GM23338 (cell line): ENCODE measurements around the gene MELK. TPM values are rescaled to one million over a fixed set of nuclear protein-coding genes. Genes with fewer than 3 reads are reported as not detected.

Source experiments
- ATAC-seq: fragments of 200-7000 bp; cut with Tn5 transposase; 3 replicates; pipeline ENCODE4 v1.9.1; 2020
- DNase-seq: peaks from one replicate; pipeline ENCODE4 v3.0.0-alpha.2; 2015; ENCODE audit warnings: low spot score
- H2AFZ ChIP-seq: fragments of 200-600 bp; sonication (generic); 2 replicates; pipeline ENCODE4 v1.8.0; 2016; ENCODE audit warnings: antibody characterized with exemption, mild to moderate bottlenecking, moderate library complexity
- H3F3A ChIP-seq: fragments of 200-600 bp; sonication (generic); replicated peaks from 2 replicates; pipeline ENCODE4 v1.8.0; 2017; ENCODE audit warnings: antibody characterized with exemption, mixed run types, low read depth
- H3K27ac ChIP-seq: fragments of 200-600 bp; sonication (generic); 2 replicates; pipeline ENCODE4 v1.6.1; 2016; ENCODE audit warnings: low read depth
- H3K27me3 ChIP-seq: fragments of 200-600 bp; sonication (generic); 2 replicates; pipeline ENCODE4 v1.8.0; 2016; ENCODE audit warnings: mild to moderate bottlenecking, mixed run types, moderate library complexity; ENCODE audit not compliant: insufficient read depth
- H3K36me3 ChIP-seq: fragments of 200-600 bp; sonication (generic); 2 replicates; pipeline ENCODE4 v1.8.0; 2016; ENCODE audit warnings: mild to moderate bottlenecking; ENCODE audit not compliant: insufficient read depth
- H3K4me1 ChIP-seq: fragments of 200-600 bp; sonication (generic); 2 replicates; pipeline ENCODE4 v1.8.0; 2016; ENCODE audit warnings: mild to moderate bottlenecking, moderate library complexity; ENCODE audit not compliant: insufficient read depth
- H3K4me2 ChIP-seq: fragments of 200-600 bp; sonication (generic); 2 replicates; pipeline ENCODE4 v1.7.1; 2017; ENCODE audit warnings: mixed run types
- H3K4me3 ChIP-seq: fragments of 200-600 bp; sonication (generic); 2 replicates; pipeline ENCODE4 v1.6.1; 2016; ENCODE audit warnings: mixed run types
- H3K79me2 ChIP-seq: fragments of 200-600 bp; sonication (generic); replicated peaks from 2 replicates; pipeline ENCODE4 v1.8.0; 2017; ENCODE audit warnings: mild to moderate bottlenecking; ENCODE audit not compliant: insufficient read depth
- H3K9me2 ChIP-seq: fragments of 200-600 bp; sonication (generic); 2 replicates; pipeline ENCODE4 v1.8.0; 2017; ENCODE audit not compliant: insufficient read depth
- H4K20me1 ChIP-seq: fragments of 200-600 bp; sonication (generic); replicated peaks from 2 replicates; pipeline ENCODE4 v1.8.0; 2017; ENCODE audit warnings: mild to moderate bottlenecking; ENCODE audit not compliant: insufficient read depth
- H3K27ac Mint-ChIP-seq: 2 replicates; pipeline ENCODE4 v1.8.0; 2020; ENCODE audit warnings: inconsistent platforms, mild to moderate bottlenecking, moderate library complexity, mixed read lengths
- H3K27me3 Mint-ChIP-seq: 3 replicates; pipeline ENCODE4 v1.8.0; 2022; ENCODE audit warnings: low read depth, mild to moderate bottlenecking, moderate library complexity, mixed read lengths, inconsistent platforms; ENCODE audit not compliant: insufficient read depth, poor library complexity
- H3K36me3 Mint-ChIP-seq: 3 replicates; pipeline ENCODE4 v1.8.0; 2021; ENCODE audit warnings: low read depth, mild to moderate bottlenecking, inconsistent platforms, moderate library complexity, mixed read lengths
- H3K4me1 Mint-ChIP-seq: 3 replicates; pipeline ENCODE4 v1.8.0; 2020; ENCODE audit warnings: mild to moderate bottlenecking, inconsistent platforms, mixed read lengths
- H3K4me3 Mint-ChIP-seq: 3 replicates; pipeline ENCODE4 v1.8.0; 2021; ENCODE audit warnings: moderate library complexity, mild to moderate bottlenecking, inconsistent platforms, mixed read lengths
- H3K9me3 Mint-ChIP-seq: 3 replicates; pipeline ENCODE4 v1.8.0; 2020; ENCODE audit warnings: moderate library complexity, mild to moderate bottlenecking, inconsistent platforms, mixed read lengths
- CTCF ChIP-seq, 2 experiments: fragments of 200-600 bp in 1 of 2; sonication (generic) in 1 of 2; conservative IDR thresholded peaks; 2 replicates each; pipeline versions ENCODE4 v1.5.1 to v1.6.1; 2016 to 2017; ENCODE audit warnings: antibody characterized with exemption in 2 of 2, low read depth in 2 of 2, mild to moderate bottlenecking in 2 of 2, moderate library complexity in 1 of 2
- EZH2 ChIP-seq: fragments of 200-600 bp; sonication (generic); IDR thresholded peaks from one replicate; pipeline ENCODE4 v1.8.0; 2017; ENCODE audit warnings: antibody characterized with exemption, mild to moderate bottlenecking, low read depth; ENCODE audit not compliant: unreplicated experiment
- EZH2phosphoT487 ChIP-seq: fragments of 200-600 bp; sonication (generic); IDR thresholded peaks from one replicate; pipeline ENCODE4 v1.8.1; 2018; ENCODE audit warnings: antibody characterized with exemption; ENCODE audit not compliant: unreplicated experiment
- JUNB ChIP-seq: IDR thresholded peaks from one replicate; pipeline ENCODE4 v1.6.1; 2016; ENCODE audit warnings: antibody characterized with exemption; ENCODE audit not compliant: unreplicated experiment
- REST ChIP-seq: IDR thresholded peaks from one replicate; pipeline ENCODE4 v1.6.1; 2018; ENCODE audit warnings: antibody characterized with exemption; ENCODE audit not compliant: unreplicated experiment
- ZNF114 ChIP-seq: fragments of 250-450 bp; sonication (Bioruptor Pico); IDR thresholded peaks from 2 replicates; pipeline ENCODE4 v1.5.0; 2020; ENCODE audit warnings: mild to moderate bottlenecking, moderate library complexity
- ZNF331 ChIP-seq: fragments of 250-450 bp; sonication (Bioruptor Pico); IDR thresholded peaks from 2 replicates; pipeline ENCODE4 v1.5.0; 2020; ENCODE audit warnings: low read depth, mild to moderate bottlenecking, moderate library complexity
- polyA plus RNA-seq: library from polyadenylated mRNA; unstranded; fragments of >200 nt; fragmentation: Nextera tagmentation; extraction: Ambion mirVana; gene quantifications from 2 replicates; pipeline ENCODE4 v1.2.1, GENCODE V29; 2016
- total RNA-seq: library from RNA; depleted of rRNA; stranded (reverse); fragments of >200 nt; shearing (Covaris generic); gene quantifications from 2 replicates; pipeline ENCODE4 v1.2.3, GENCODE V29; 2014

Gene MELK
- total and polyA plus RNA-seq, 2 experiments from 2014 or later, result 37.2 to 55.7 TPM

DNA sequence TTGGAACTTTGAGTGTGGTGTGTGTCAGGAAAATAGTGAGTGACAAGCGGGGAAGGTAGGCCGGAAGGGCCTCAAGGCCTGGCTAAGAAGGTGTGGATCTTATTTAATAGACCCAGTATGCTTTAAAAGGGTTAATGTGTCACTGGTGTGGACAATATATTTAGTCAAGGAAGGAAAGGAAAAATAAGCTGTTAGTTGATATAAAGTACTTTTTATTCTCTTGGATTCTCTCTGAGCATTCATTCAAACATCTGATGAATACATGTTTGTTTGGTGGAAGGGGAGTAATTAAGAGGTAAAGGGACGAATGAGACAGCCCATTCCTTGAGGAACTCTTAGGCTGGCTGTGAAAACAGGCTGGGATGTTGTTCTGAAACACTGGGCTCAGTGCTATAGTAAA, 98.9 kb downstream of the MELK start (continued):
- TF ChIP-seq ZNF331 (CRISPR knock-in tag), result no peak
- TF ChIP-seq ZNF114 (CRISPR knock-in tag), result no peak
- TF ChIP-seq EZH2phosphoT487, result no peak
- no peak for TF ChIP-seq EZH2
- no peak for TF ChIP-seq REST
- TF ChIP-seq JUNB, result no peak
- no peak for TF ChIP-seq CTCF (conservative IDR thresholded peaks at IDR 0.05; ENCODE audit: low read depth in 2 of 2)

- H2AFZ ChIP-seq, result no peak overlapping the region
Observed at GRCh38 chr9:36676091-36676490, 103.4 kb downstream of the MELK start.

More at GRCh38 chr9:36676091-36676490, 103.4 kb downstream of the MELK start:
- 0 out of 2 replicates have a peak, but pooled peaks cover 2% of the 10 kb centered on the region for H4K20me1 ChIP-seq
- H3K4me1 ChIP-seq, result no peaks in the 10 kb centered on the region
- no peak for TF ChIP-seq ZNF114 (CRISPR knock-in tag)
- no peak for TF ChIP-seq JUNB
- H3K27me3 ChIP-seq, result no peaks in the 10 kb centered on the region
- no peaks in the 10 kb centered on the region for H3F3A ChIP-seq
- peaks cover 6% of the 10 kb centered on the region; the same call in 2 of the 3 replicates for H3K9me3 Mint-ChIP-seq
- H3K27me3 Mint-ChIP-seq, result peaks cover 1% of the 10 kb centered on the region
- H3K4me3 ChIP-seq, result no peak overlapping the region
- H3K27ac ChIP-seq, result no peak overlapping the region
- ATAC-seq (no peak), DNase-seq (no peak)
- H3K27ac Mint-ChIP-seq, result no peak overlapping the region
- no peaks in the 10 kb centered on the region for H3K79me2 ChIP-seq
- H3K4me2 ChIP-seq, result no peak overlapping the region
- no peaks in the 10 kb centered on the region for H3K9me2 ChIP-seq
- peaks cover 4% of the 10 kb centered on the region; the same call in 1 of the 2 replicates for H3K36me3 ChIP-seq
- no peak overlapping the region for H3K4me3 Mint-ChIP-seq
- no peaks in the 10 kb centered on the region for H3K4me1 Mint-ChIP-seq
- peaks cover 52% of the 10 kb centered on the region for H3K36me3 Mint-ChIP-seq
